OCI-LY3 (cell line): ENCODE measurements around the gene PEAK1.

Source experiments
- CTCF ChIP-seq: fragments of 200-600, 300-600 bp; sonication (generic); IDR thresholded peaks from 2 replicates; pipeline ENCODE4 v1.5.1; 2014; ENCODE audit warnings: antibody characterized with exemption, low read length, low read depth
- EZH2phosphoT487 ChIP-seq: fragments of 200-600 bp; shearing (Covaris generic); IDR thresholded peaks from 2 replicates; pipeline ENCODE4 v1.6.1; 2018; ENCODE audit warnings: antibody characterized with exemption, mixed run types, low read depth

- TF ChIP-seq CTCF (no peak), EZH2phosphoT487 (no peak)
These were observed 289.5 kb downstream of the PEAK1 start for GRCh38 chr15:77130315-77130930.
